ENCODE measurements around the gene RGS17.

RGS17 gene

DNA sequence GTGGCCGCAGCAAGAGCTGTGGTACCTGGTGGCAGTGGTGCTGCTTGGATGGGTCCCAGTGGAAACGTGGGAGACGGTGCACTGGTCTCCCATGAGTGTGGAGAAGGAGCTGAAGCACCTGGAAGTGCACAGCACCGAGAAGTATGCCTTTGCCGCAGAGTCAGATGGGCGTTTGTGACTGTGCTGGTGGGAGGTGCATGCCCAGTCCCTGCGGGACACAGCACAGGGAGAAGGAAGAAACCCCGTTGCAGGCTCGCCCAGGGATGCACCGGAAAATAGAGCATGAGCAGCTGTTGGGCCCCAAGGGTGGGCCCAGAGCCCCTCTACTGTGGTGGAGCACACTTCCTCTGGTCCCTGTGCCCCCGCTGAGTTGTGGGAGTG is 19.3 kb upstream of the RGS17 start:
- DNase-seq (ENCODE audit: low read depth in 1 of 2, low spot score in 1 of 2): no peak
- Histone ChIP-seq H3K27me3 (ENCODE audit: insufficient read depth, poor library complexity, severe bottlenecking) (no peaks in the 10 kb centered on the region), H3K4me3 (replicated peaks; ENCODE audit: insufficient read depth, low read length) (no peak overlapping the region), H3K27ac (replicated peaks) (no peak overlapping the region)
- TF ChIP-seq POLR2AphosphoS5 (IDR thresholded peaks at IDR 0.05; ENCODE audit: low read depth) (no peak), SPI1 (IDR thresholded peaks at IDR 0.05; ENCODE audit: borderline replicate concordance, low read depth) (no peak)

DNA sequence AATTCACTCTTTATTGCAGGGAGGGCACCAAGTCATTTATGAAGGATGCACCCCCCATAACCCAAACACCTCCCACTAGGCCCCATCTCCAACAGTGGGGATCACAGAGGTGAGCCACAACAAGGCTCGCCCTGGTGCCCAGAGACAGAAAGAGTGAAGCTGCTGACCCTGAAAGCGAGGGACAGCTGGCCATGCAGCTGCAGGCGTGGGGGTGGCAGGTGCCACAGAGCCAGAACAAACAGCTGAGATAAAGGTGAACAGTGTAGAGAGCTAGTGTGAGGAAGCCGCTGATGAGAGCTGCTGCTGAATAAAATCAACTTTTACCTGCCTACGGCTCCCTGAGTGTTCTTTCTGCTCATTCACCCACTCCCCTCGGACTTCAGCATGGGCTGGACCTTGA is 18.8 kb upstream of the RGS17 start:
- no peaks in the 10 kb centered on the region for H3K27me3 ChIP-seq (ENCODE audit: insufficient read depth, poor library complexity, severe bottlenecking)
- no peak for TF ChIP-seq POLR2AphosphoS5 (IDR thresholded peaks at IDR 0.05; ENCODE audit: low read depth)
- TF ChIP-seq, protein P1, sequence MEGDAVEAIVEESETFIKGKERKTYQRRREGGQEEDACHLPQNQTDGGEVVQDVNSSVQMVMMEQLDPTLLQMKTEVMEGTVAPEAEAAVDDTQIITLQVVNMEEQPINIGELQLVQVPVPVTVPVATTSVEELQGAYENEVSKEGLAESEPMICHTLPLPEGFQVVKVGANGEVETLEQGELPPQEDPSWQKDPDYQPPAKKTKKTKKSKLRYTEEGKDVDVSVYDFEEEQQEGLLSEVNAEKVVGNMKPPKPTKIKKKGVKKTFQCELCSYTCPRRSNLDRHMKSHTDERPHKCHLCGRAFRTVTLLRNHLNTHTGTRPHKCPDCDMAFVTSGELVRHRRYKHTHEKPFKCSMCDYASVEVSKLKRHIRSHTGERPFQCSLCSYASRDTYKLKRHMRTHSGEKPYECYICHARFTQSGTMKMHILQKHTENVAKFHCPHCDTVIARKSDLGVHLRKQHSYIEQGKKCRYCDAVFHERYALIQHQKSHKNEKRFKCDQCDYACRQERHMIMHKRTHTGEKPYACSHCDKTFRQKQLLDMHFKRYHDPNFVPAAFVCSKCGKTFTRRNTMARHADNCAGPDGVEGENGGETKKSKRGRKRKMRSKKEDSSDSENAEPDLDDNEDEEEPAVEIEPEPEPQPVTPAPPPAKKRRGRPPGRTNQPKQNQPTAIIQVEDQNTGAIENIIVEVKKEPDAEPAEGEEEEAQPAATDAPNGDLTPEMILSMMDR (IDR thresholded peaks at IDR 0.05; ENCODE audit: insufficient read depth, low read length): no peak
- H3K4me3 ChIP-seq (replicated peaks; ENCODE audit: insufficient read depth, low read length): no peak overlapping the region
- no peak for DNase-seq (ENCODE audit: low read depth in 1 of 2, low spot score in 1 of 2)
- H3K27ac ChIP-seq (replicated peaks): no peak overlapping the region

DNA sequence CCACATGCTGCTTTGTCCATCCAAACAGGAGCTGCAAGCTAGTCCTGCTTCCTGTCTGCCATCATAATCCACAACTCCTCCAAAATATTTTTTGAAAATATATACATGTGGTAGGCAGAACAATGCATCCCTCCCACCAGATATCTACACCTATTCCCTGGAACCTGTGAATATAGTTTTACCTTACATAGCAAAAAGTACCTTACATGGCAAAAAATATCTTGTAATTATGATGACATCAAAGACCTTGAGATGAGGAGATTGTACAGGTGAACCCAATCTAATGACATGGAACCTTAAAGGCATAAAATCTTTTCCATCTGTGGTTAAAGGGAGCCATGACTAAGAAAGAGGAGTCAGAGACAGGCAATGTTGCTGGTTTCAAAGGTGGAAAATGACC is 15.3 kb upstream of the RGS17 start:
- no peak for DNase-seq (ENCODE audit: low read depth in 1 of 2, low spot score in 1 of 2)
- TF ChIP-seq, protein P2, sequence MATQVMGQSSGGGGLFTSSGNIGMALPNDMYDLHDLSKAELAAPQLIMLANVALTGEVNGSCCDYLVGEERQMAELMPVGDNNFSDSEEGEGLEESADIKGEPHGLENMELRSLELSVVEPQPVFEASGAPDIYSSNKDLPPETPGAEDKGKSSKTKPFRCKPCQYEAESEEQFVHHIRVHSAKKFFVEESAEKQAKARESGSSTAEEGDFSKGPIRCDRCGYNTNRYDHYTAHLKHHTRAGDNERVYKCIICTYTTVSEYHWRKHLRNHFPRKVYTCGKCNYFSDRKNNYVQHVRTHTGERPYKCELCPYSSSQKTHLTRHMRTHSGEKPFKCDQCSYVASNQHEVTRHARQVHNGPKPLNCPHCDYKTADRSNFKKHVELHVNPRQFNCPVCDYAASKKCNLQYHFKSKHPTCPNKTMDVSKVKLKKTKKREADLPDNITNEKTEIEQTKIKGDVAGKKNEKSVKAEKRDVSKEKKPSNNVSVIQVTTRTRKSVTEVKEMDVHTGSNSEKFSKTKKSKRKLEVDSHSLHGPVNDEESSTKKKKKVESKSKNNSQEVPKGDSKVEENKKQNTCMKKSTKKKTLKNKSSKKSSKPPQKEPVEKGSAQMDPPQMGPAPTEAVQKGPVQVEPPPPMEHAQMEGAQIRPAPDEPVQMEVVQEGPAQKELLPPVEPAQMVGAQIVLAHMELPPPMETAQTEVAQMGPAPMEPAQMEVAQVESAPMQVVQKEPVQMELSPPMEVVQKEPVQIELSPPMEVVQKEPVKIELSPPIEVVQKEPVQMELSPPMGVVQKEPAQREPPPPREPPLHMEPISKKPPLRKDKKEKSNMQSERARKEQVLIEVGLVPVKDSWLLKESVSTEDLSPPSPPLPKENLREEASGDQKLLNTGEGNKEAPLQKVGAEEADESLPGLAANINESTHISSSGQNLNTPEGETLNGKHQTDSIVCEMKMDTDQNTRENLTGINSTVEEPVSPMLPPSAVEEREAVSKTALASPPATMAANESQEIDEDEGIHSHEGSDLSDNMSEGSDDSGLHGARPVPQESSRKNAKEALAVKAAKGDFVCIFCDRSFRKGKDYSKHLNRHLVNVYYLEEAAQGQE (IDR thresholded peaks at IDR 0.05; ENCODE audit: insufficient replicate concordance, low read depth): no peak
- TF ChIP-seq POLR2AphosphoS5 (IDR thresholded peaks at IDR 0.05; ENCODE audit: low read depth) (no peak), SPI1 (IDR thresholded peaks at IDR 0.05; ENCODE audit: borderline replicate concordance, low read depth) (no peak), GABPA (IDR thresholded peaks at IDR 0.05; ENCODE audit: low read depth) (no peak)
- TF ChIP-seq, protein P1 (IDR thresholded peaks at IDR 0.05; ENCODE audit: insufficient read depth, low read length): no peak
- H3K27ac ChIP-seq (replicated peaks): no peak overlapping the region
- no peak overlapping the region for H3K4me3 ChIP-seq (replicated peaks; ENCODE audit: insufficient read depth, low read length)
- no peaks in the 10 kb centered on the region for H3K27me3 ChIP-seq (ENCODE audit: insufficient read depth, poor library complexity, severe bottlenecking)

DNA sequence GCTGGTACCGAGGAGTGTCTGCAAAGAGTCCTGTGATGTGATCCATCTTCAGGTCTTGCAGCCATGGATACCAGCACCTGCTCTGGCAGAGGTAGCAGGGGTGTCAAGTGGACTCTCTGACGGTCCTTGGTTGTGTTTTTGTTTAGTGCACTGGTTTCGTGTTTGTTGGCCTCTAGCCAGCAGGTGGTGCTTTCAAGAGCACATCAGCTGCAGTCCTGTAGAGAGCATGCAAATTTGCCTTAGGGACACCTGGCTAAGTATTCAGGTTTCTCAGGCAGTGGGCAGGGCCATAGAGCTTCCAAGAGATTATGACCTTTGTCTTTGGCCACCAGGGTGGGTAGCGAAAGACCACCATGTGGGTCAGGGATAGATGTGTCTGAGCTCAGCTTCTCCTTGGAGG is 14.5 kb upstream of the RGS17 start:
- Histone ChIP-seq H3K27me3 (ENCODE audit: insufficient read depth, poor library complexity, severe bottlenecking) (no peaks in the 10 kb centered on the region), H3K4me3 (replicated peaks; ENCODE audit: insufficient read depth, low read length) (no peak overlapping the region), H3K27ac (replicated peaks) (no peak overlapping the region)
- no peak for DNase-seq (ENCODE audit: low read depth in 1 of 2, low spot score in 1 of 2)
- no peak for TF ChIP-seq POLR2AphosphoS5 (IDR thresholded peaks at IDR 0.05; ENCODE audit: low read depth)
- TF ChIP-seq, protein P2 (IDR thresholded peaks at IDR 0.05; ENCODE audit: insufficient replicate concordance, low read depth): no peak
- TF ChIP-seq GABPA (IDR thresholded peaks at IDR 0.05; ENCODE audit: low read depth): no peak
- TF ChIP-seq SPI1 (IDR thresholded peaks at IDR 0.05; ENCODE audit: borderline replicate concordance, low read depth): no peak
- TF ChIP-seq, protein P1 (IDR thresholded peaks at IDR 0.05; ENCODE audit: insufficient read depth, low read length): no peak

Measured in HL-60 (cell line).